ENCODE data around the gene ZNF451. TPM values are rescaled to one million over a fixed set of nuclear protein-coding genes. Genes with fewer than 3 reads are reported as not detected.

Gene ZNF451
- total RNA-seq, 1 experiment from 2014 or later, result 50.6 TPM

GRCh38 chr6:57078531-57079207 is 11.3 kb upstream of the ZNF451 start:
- Histone ChIP-seq H4K20me1 (ENCODE audit: insufficient read depth) (no peaks in the 10 kb centered on the region), H2AFZ (no peak overlapping the region), H3K27me3 (ENCODE audit: insufficient read depth, low read depth) (no peaks in the 10 kb centered on the region), H3K4me3 (no peak overlapping the region), H3K36me3 (ENCODE audit: low read depth) (no peaks in the 10 kb centered on the region), H3K4me2 (no peak overlapping the region), H3K4me1 (replicated peaks; ENCODE audit: insufficient read depth) (no peaks in the 10 kb centered on the region), H3K27ac (no peak overlapping the region), H3K9me3 (ENCODE audit: insufficient read depth, low read depth) (no peaks in the 10 kb centered on the region), H3K79me2 (ENCODE audit: low read depth) (no peaks in the 10 kb centered on the region), H3F3A (ENCODE audit: insufficient read depth, low read depth) (no peaks in the 10 kb centered on the region), H3K9me2 (ENCODE audit: insufficient read depth) (no peaks in the 10 kb centered on the region)
- CTCF ChIA-PET, result no interaction called here
- intact Hi-C loops (cut with micrococcal nuclease; ENCODE audit: unreplicated experiment), result no loop called here
- POLR2A ChIA-PET (ENCODE audit: unreplicated experiment), result no interaction called here
- BruUV-seq (replicated peaks), result no TSS peak
- no peak for DNase-seq
- no peak for TF ChIP-seq CTCF (conservative IDR thresholded peaks at IDR 0.05)
- no peak for TF ChIP-seq EZH2 (IDR thresholded peaks at IDR 0.05; ENCODE audit: low read depth)

- Histone ChIP-seq H3K4me1 (replicated peaks; ENCODE audit: insufficient read depth) (peaks cover 4% of the 10 kb centered on the region; the same call in 1 of the 2 replicates), H3K4me2 (no peak overlapping the region), H2AFZ (no peak overlapping the region), H4K20me1 (ENCODE audit: insufficient read depth) (no peaks in the 10 kb centered on the region), H3K36me3 (ENCODE audit: low read depth) (no peaks in the 10 kb centered on the region), H3K4me3 (no peak overlapping the region), H3K27ac (no peak overlapping the region), H3F3A (ENCODE audit: insufficient read depth, low read depth) (no peaks in the 10 kb centered on the region), H3K9me3 (ENCODE audit: insufficient read depth, low read depth) (no peaks in the 10 kb centered on the region), H3K9me2 (ENCODE audit: insufficient read depth) (no peaks in the 10 kb centered on the region), H3K27me3 (ENCODE audit: insufficient read depth, low read depth) (no peaks in the 10 kb centered on the region), H3K79me2 (ENCODE audit: low read depth) (no peaks in the 10 kb centered on the region)
- TF ChIP-seq EZH2 (IDR thresholded peaks at IDR 0.05; ENCODE audit: low read depth), result no peak
- TF ChIP-seq CTCF (conservative IDR thresholded peaks at IDR 0.05), result no peak
- ChIA-PET CTCF (interaction anchor here (0.6 kb wide), 1 partner anchor 766 kb away, joined by 4 read pairs; no protein-coding TSS in a partner anchor), POLR2A (ENCODE audit: unreplicated experiment) (no interaction called here)
- intact Hi-C loops (cut with micrococcal nuclease; ENCODE audit: unreplicated experiment), result no loop called here
- DNase-seq, result no peak
- no TSS peak for BruUV-seq (replicated peaks)
These were observed 4.5 kb upstream of the ZNF451 start for GRCh38 chr6:57085471-57085870.

- Histone ChIP-seq H2AFZ (no peak overlapping the region), H3K27me3 (ENCODE audit: insufficient read depth, low read depth) (no peaks in the 10 kb centered on the region), H3K9me2 (ENCODE audit: insufficient read depth) (no peaks in the 10 kb centered on the region), H3K4me1 (replicated peaks; ENCODE audit: insufficient read depth) (peaks cover 9% of the 10 kb centered on the region), H4K20me1 (ENCODE audit: insufficient read depth) (peaks cover under 1% of the 10 kb centered on the region), H3K27ac (no peak overlapping the region), H3F3A (ENCODE audit: insufficient read depth, low read depth) (no peaks in the 10 kb centered on the region), H3K79me2 (ENCODE audit: low read depth) (peaks cover 6% of the 10 kb centered on the region), H3K4me2 (no peak overlapping the region), H3K9me3 (ENCODE audit: insufficient read depth, low read depth) (no peaks in the 10 kb centered on the region), H3K4me3 (no peak overlapping the region), H3K36me3 (ENCODE audit: low read depth) (peaks cover 3% of the 10 kb centered on the region; the same call in 1 of the 2 replicates)
- ChIA-PET CTCF (no interaction called here), POLR2A (ENCODE audit: unreplicated experiment) (no interaction called here)
- BruUV-seq (replicated peaks), result no TSS peak
- no peak for TF ChIP-seq EZH2 (IDR thresholded peaks at IDR 0.05; ENCODE audit: low read depth)
- TF ChIP-seq CTCF (conservative IDR thresholded peaks at IDR 0.05), result no peak
- intact Hi-C loops (cut with micrococcal nuclease; ENCODE audit: unreplicated experiment), result no loop called here
- DNase-seq, result no peak
These were observed 3.1 kb upstream of the ZNF451 start for GRCh38 chr6:57086843-57087242.
